ENCODE results near the gene MCF2.
A peak's percentile ranks its signal among the peaks of the same experiment; 100 is the strongest.
"Not testable (repeated sequence)": the region's sequence is repeated elsewhere in the genome, so short reads cannot be mapped to it uniquely, and the experiment has no call there.

MCF2 gene

GRCh38 chrX:139708067-139708466, at the start of gene MCF2:
MCF2 (minus strand) TSS chrX:139708167; CDS start chrX:139651744, 56,423 bp downstream.
- no peak for DNase-seq

- no peak for DNase-seq
Observed at GRCh38 chrX:139751053-139751452, 43.1 kb upstream of the MCF2 start.

- DNase-seq: no peak
Observed at GRCh38 chrX:139750390-139750789, 42.4 kb upstream of the MCF2 start.

- peak in 1 of 2 donors; percentile 23 for DNase-seq
Observed at GRCh38 chrX:139739138-139739537, 31.2 kb upstream of the MCF2 start.

- DNase-seq: no peak
Observed at GRCh38 chrX:139738581-139738980, 30.6 kb upstream of the MCF2 start.

- no peak for DNase-seq
Observed at GRCh38 chrX:139736151-139736550, 28.2 kb upstream of the MCF2 start.

GRCh38 chrX:139734996-139735395, 27.0 kb upstream of the MCF2 start:
- no peak for DNase-seq

GRCh38 chrX:139725720-139726119, 17.8 kb upstream of the MCF2 start:
- no peak for DNase-seq

GRCh38 chrX:139724626-139725025, 16.7 kb upstream of the MCF2 start:
- no peak for DNase-seq

GRCh38 chrX:139720979-139721378, 13.0 kb upstream of the MCF2 start:
- no peak for DNase-seq

- no peak for DNase-seq
Observed at GRCh38 chrX:139720136-139720535, 12.2 kb upstream of the MCF2 start.

GRCh38 chrX:139702658-139703057, 5.3 kb downstream of the MCF2 start:
- no peak for DNase-seq

GRCh38 chrX:139692908-139693307, 15.1 kb downstream of the MCF2 start:
- no peak for DNase-seq

GRCh38 chrX:139692506-139692849, 15.5 kb downstream of the MCF2 start:
- DNase-seq: no peak

GRCh38 chrX:139691843-139692505, 16.0 kb downstream of the MCF2 start:
- DNase-seq: no peak

- DNase-seq: no peak
Observed at GRCh38 chrX:139691493-139691842, 16.5 kb downstream of the MCF2 start.

GRCh38 chrX:139685175-139685574, 22.8 kb downstream of the MCF2 start:
- not testable (repeated sequence) for DNase-seq

- no peak for DNase-seq
Observed at GRCh38 chrX:139680356-139680755, 27.6 kb downstream of the MCF2 start.

- DNase-seq: no peak
Observed at GRCh38 chrX:139647597-139647996, 60.4 kb downstream of the MCF2 start.

- no peak for DNase-seq
Observed at GRCh38 chrX:139642241-139642927, 65.6 kb downstream of the MCF2 start.

- DNase-seq: no peak
Observed at GRCh38 chrX:139640259-139640658, 67.7 kb downstream of the MCF2 start.

- DNase-seq: no peak
Observed at GRCh38 chrX:139639253-139639652, 68.7 kb downstream of the MCF2 start.

GRCh38 chrX:139600105-139600504, 107.9 kb downstream of the MCF2 start:
- no peak for DNase-seq

- no peak for DNase-seq
Observed at GRCh38 chrX:139596068-139596467, 111.9 kb downstream of the MCF2 start.

- DNase-seq: no peak
Observed at GRCh38 chrX:139585613-139586012, 122.4 kb downstream of the MCF2 start.

All from CD4-positive, alpha-beta T cell treated with Interferon alpha-2 for 1 hour (primary cell).